CD4-positive, alpha-beta memory T cell (primary cell): Measurements from ENCODE around the gene TMEM41B. TPM values are rescaled to one million over a fixed set of nuclear protein-coding genes. Genes with fewer than 3 reads are reported as not detected.
"Not testable (repeated sequence)": the region's sequence is repeated elsewhere in the genome, so short reads cannot be mapped to it uniquely, and the experiment has no call there.

Experiments
- CTCF ChIA-PET: fragments of 350-600 bp; sonication (Branson Sonifier 250); formaldehyde crosslinking; loops from one replicate; lab custom pipeline; 2021; ENCODE audit warnings: inconsistent platforms; ENCODE audit not compliant: partially characterized antibody; lab: Charles Lee
- POLR2A ChIA-PET: fragments of 350-600 bp; sonication (Branson Sonifier 250); formaldehyde crosslinking; loops from one replicate; lab custom pipeline; 2021; ENCODE audit not compliant: partially characterized antibody; lab: Charles Lee
- DNase-seq, 5 donors: peaks; one replicate each; pipeline versions ENCODE4 v3.0.0 to v3.0.0-alpha.2; 2020 to 2022; ENCODE audit warnings: mixed read lengths in 1 of 5
- H3K27ac ChIP-seq: one replicate; pipeline ENCODE4 v1.7.0; 2013; ENCODE audit warnings: low read depth, low read length
- H3K27me3 ChIP-seq: 2 replicates; pipeline ENCODE4 v1.7.0; 2013; ENCODE audit warnings: mild to moderate bottlenecking, low read length, moderate library complexity; ENCODE audit not compliant: insufficient read depth
- H3K36me3 ChIP-seq: 2 replicates; pipeline ENCODE4 v1.7.0; 2013; ENCODE audit warnings: mild to moderate bottlenecking, low read length, moderate library complexity; ENCODE audit not compliant: insufficient read depth
- H3K4me1 ChIP-seq: 2 replicates; pipeline ENCODE4 v1.7.0; 2013; ENCODE audit warnings: mild to moderate bottlenecking, low read length, moderate library complexity; ENCODE audit not compliant: insufficient read depth
- H3K4me3 ChIP-seq, 2 donors: one replicate each; pipeline ENCODE4 v1.7.0; 2013; ENCODE audit warnings: low read length in 2 of 2, mild to moderate bottlenecking in 1 of 2
- H3K9me3 ChIP-seq, 2 donors: one replicate each; pipeline ENCODE4 v1.7.0; 2013; ENCODE audit warnings: low read length in 2 of 2, control low read depth in 1 of 2; ENCODE audit not compliant: control insufficient read depth in 1 of 2
- H3K27ac Mint-ChIP-seq, 7 donors: one replicate each; pipeline ENCODE4 v1.8.0; 2020 to 2021; ENCODE audit warnings: mixed read lengths in 7 of 7, mild to moderate bottlenecking in 6 of 7, inconsistent platforms in 3 of 7, moderate library complexity in 3 of 7
- H3K27me3 Mint-ChIP-seq, 2 donors: one replicate each; pipeline ENCODE4 v1.8.0; 2020 to 2021; ENCODE audit warnings: mixed read lengths in 2 of 2
- H3K36me3 Mint-ChIP-seq, 2 donors: one replicate each; pipeline ENCODE4 v1.8.0; 2020 to 2021; ENCODE audit warnings: mixed read lengths in 2 of 2, inconsistent platforms in 1 of 2, mild to moderate bottlenecking in 1 of 2
- H3K4me1 Mint-ChIP-seq, 4 donors: one replicate each; pipeline ENCODE4 v1.8.0; 2020 to 2021; ENCODE audit warnings: mixed read lengths in 4 of 4, mild to moderate bottlenecking in 1 of 4
- H3K4me3 Mint-ChIP-seq, 8 donors: one replicate each; pipeline ENCODE4 v1.8.0; 2020 to 2021; ENCODE audit warnings: mixed read lengths in 8 of 8, mild to moderate bottlenecking in 7 of 8, moderate library complexity in 6 of 8, inconsistent platforms in 3 of 8
- H3K9me3 Mint-ChIP-seq, 8 donors: one replicate each; pipeline ENCODE4 v1.8.0; 2020 to 2021; ENCODE audit warnings: mixed read lengths in 8 of 8, mild to moderate bottlenecking in 5 of 8, inconsistent platforms in 3 of 8, moderate library complexity in 1 of 8
- intact Hi-C: fragments of 100-400 bp; cut with micrococcal nuclease; formaldehyde crosslinking; loops from one replicate; pipeline ENCODE4 v1.15.1; 2023
- polyA plus RNA-seq, 2 donors: library from polyadenylated mRNA; unstranded; fragments of 300-500 nt; fragmentation: Illumina TruSeq; gene quantifications; one replicate each; pipeline ENCODE4 v1.2.3, GENCODE V29; 2021
- total RNA-seq, 2 experiments: library from RNA; stranded (reverse); gene quantifications; one replicate each; pipeline ENCODE4 v1.2.3, GENCODE V29; 2021

The TMEM41B gene
- total and polyA plus RNA-seq, 4 experiments from 2014 or later, result 6.2 to 54.7 (median 31.3) TPM

DNA sequence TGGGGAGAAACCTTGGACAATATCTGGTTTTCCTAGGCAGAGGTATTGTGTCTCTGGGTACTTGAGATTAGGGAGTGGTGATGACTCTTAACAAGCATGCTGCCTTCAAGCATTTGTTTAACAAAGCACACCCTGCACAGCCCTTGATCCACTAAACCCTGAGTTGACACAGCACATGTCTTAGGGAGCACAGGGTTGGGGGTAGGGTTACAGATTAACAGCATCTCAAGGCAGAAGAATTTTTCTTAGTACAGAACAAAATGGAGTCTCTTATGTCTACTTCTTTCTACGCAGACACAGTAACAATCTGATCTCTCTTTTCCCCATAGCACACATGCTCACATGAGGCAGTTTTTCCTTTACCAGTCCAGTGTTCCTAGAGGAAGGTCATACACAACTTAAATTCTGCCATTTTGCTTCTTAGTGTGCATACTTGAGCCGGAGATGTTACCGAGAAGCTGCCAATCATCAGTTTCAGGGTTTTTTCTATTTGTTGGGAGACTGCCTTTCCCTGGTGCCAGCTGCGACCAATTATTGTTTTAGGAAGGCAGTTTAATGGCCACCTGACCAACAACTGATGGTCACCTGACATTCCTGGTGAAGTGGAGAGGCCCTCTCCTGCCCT, 5.1 kb upstream of the TMEM41B start:
- H3K27ac ChIP-seq, H3K4me3 ChIP-seq, H3K27ac Mint-ChIP-seq, H3K36me3 Mint-ChIP-seq, H3K9me3 ChIP-seq, H3K36me3 ChIP-seq, CTCF ChIA-PET, H3K9me3 Mint-ChIP-seq, intact Hi-C loops, H3K4me3 Mint-ChIP-seq, H3K4me1 Mint-ChIP-seq, H3K27me3 ChIP-seq, POLR2A ChIA-PET, DNase-seq, H3K4me1 ChIP-seq: not testable (repeated sequence)
- H3K27me3 Mint-ChIP-seq, result peaks cover 16 to 21% of the 10 kb centered on the region in 2 donors

DNA sequence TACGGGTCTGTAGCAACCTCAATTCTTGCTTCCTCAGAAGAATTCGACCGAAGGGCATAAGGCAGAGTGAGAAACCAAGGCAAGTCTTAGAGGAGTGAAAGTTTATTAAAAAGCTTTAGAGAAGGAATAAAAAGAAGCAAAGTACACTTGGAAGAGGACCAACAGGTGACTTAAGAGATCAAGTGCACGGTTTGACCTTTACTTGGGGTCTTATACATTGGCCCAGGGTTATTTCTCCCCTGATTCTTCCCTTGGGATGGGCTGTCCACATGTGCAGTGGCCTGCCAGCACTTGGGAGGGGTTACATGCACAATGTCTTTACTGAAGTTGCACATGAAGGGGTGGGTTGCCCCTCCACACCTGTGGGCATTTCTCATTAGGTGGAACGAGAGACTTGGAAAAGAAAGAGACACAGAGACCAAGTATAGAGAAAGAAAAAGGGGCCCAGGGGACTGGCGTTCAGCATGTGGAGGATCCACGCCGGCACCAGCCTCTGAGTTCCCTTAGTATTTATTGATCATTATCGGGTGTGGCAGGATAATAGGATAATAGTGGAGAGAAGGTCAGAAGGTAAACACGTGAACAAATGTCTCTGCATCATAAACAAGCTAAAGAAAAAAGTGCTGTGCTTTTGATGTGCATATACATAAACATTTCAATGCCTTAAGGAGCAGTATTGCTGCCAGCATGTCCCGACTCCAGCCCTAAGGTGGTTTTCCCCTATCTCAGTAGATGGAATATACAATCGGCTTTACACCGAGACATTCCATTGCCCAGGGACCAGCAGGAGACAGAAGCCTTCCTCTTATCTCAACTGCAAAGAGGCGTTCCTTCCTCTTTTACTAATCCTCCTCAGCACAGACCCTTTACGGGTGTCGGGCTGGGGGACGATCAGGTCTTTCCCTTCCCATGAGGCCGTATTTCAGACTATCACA, 4.3 kb upstream of the TMEM41B start:
- H3K4me3 ChIP-seq, intact Hi-C loops, H3K4me1 ChIP-seq, H3K9me3 Mint-ChIP-seq, H3K27me3 ChIP-seq, H3K9me3 ChIP-seq, DNase-seq, H3K27ac ChIP-seq, H3K36me3 ChIP-seq, CTCF ChIA-PET, POLR2A ChIA-PET, H3K4me3 Mint-ChIP-seq, H3K27ac Mint-ChIP-seq: not testable (repeated sequence)
- Mint-ChIP-seq H3K4me1 (peaks cover 4 to 15% (median 10%) of the 10 kb centered on the region in 4 donors), H3K36me3 (peaks cover 0 to 11% of the 10 kb centered on the region in 2 donors), H3K27me3 (peaks cover 16 to 21% of the 10 kb centered on the region in 2 donors)

DNA sequence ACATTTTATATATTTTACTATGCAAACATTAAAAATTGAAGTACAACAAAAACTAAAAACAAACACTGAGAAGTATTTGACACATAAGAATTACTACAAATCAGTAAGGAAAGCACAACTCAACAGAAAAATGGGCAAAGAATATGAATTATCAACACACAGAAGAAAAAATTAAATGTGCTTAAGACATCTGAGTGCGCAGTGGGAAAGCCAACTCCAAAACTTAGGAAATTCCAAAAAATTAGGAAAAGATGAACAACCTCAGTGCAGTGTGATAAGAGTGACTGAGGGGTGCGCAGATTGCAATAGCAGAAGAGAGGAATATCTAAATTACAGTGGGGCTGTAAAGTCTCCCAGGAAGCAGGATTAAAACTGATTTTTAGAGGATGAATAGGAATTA, 1.9 kb upstream of the TMEM41B start:
- ChIA-PET POLR2A (interaction anchor here (0.6 to 7.4 kb wide), 7 partner anchors 16 to 634 kb away, joined by 3 to 70 read pairs (median 13); partner anchors contain the start of genes DENND5A, IPO7, RPL27A and TRIM66), CTCF (interaction anchor here (1.3 kb wide), 1 partner anchor 66 kb away, joined by 3 read pairs; no protein-coding TSS in a partner anchor)
- intact Hi-C loops, result no loop called here

DNA sequence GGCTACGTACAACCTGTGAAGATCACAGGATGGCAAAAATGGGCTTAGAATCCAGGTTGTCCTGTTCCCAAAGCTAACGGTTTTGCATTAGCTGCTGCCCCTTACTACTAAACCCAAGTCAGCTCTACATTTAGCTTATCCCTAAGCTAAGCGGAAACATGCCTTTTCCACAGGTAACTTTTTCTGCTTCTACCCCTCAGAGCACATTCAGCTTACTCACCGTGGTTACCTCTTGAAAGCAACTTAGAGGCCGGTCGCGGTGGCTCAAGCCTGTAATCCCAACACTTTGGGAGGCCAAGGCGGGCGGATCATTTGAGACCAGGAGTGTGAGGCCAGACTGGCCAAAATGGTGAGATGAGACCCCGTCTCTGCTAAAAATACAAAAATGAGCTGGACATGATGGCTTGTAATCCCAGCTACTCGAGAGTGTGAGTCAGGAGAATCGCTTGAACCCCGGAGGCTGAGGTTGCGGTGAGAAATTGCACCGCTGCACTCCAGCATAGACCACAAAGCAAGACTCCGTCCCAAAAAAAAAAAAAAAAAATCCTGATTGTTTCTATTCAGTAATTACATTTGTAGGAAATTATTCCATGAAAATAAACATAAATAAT, 790 bp upstream of the TMEM41B start:
- Histone ChIP-seq H3K27ac (peak overlapping the region; percentile 61), H3K36me3 (no peaks in the 10 kb centered on the region), H3K4me3 (peak overlapping the region; percentile 48 to 82), H3K9me3 (no peaks in the 10 kb centered on the region), H3K4me1 (peaks cover 34% of the 10 kb centered on the region), H3K27me3 (no peaks in the 10 kb centered on the region)
- Mint-ChIP-seq H3K27me3 (peaks cover 7 to 15% of the 10 kb centered on the region in 2 donors), H3K4me3 (peak overlapping the region; percentile 93 to 100 (median 97)), H3K27ac (peak overlapping the region; percentile 95 to 99 (median 97)), H3K4me1 (peaks cover 27 to 47% (median 36%) of the 10 kb centered on the region in 4 donors), H3K36me3 (peaks cover 4 to 12% of the 10 kb centered on the region in 2 donors), H3K9me3 (no peaks in the 10 kb centered on the region)
- intact Hi-C loops, result loop anchor here (2.0 kb wide), 1 partner anchor 50 kb away; the partner anchor contains the start of gene DENND5A
- peak in 2 of 5 donors; percentile 2 to 42 for DNase-seq
- ChIA-PET POLR2A (interaction anchor here (0.8 to 7.4 kb wide), 12 partner anchors 14 to 632 kb away, joined by 3 to 70 read pairs (median 10); partner anchors contain the start of genes DENND5A, IPO7, RPL27A and TMEM9B), CTCF (interaction anchor here (0.6 to 1.3 kb wide), 8 partner anchors 18 to 197 kb away, joined by 3 read pairs; no protein-coding TSS in a partner anchor)

More for the DNA sequence above, 1.9 kb upstream of the TMEM41B start:
- Histone ChIP-seq H3K4me1 (peaks cover 31% of the 10 kb centered on the region), H3K36me3 (no peaks in the 10 kb centered on the region), H3K27ac (no peak overlapping the region), H3K9me3 (no peaks in the 10 kb centered on the region), H3K4me3 (no peak overlapping the region), H3K27me3 (no peaks in the 10 kb centered on the region)
- H3K27me3 Mint-ChIP-seq, result peaks cover 9 to 19% of the 10 kb centered on the region in 2 donors
- peaks cover 19 to 36% (median 28%) of the 10 kb centered on the region in 4 donors for H3K4me1 Mint-ChIP-seq
- DNase-seq, result no peak
- peaks cover 0 to 12% of the 10 kb centered on the region in 2 donors for H3K36me3 Mint-ChIP-seq
- peak overlapping the region in 1 of 7 donors; percentile 97 for H3K27ac Mint-ChIP-seq
- H3K4me3 Mint-ChIP-seq, result no peak overlapping the region
- no peaks in the 10 kb centered on the region for H3K9me3 Mint-ChIP-seq

DNA sequence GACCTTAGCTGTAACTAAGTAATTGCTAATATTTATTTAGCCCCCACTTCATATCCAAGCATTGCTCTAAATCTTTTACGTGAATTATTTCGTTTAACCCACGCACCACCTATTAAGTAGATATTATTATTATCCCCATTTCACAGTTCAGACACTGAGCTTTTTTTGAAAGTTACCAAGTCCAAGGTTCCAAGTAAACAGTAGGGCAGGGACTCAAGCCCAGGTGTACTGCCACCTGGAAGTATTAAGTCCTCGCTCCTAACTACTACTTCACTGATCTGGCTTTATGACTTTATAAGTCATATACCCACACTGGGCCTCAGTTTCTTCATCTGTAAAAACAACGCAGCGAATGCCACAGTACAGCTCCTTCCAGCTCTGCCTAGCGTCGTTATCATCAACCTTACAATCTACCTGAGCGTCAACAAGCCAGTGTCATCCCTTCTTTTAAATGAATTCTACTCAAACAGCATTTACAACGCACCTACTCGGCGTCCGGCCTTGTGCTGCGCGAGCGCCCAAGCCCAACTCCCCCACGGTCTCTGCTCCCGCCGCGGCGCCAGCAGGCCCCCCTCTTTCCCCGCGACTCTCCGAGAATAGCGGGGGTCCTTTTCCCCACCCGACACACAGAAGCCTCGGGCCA, 624 bp downstream of the TMEM41B start:
- peak overlapping the region; percentile 12 to 82 for H3K4me3 ChIP-seq
- H3K9me3 Mint-ChIP-seq, result no peaks in the 10 kb centered on the region
- peak overlapping the region; percentile 93 to 100 (median 97) for H3K4me3 Mint-ChIP-seq
- H3K27ac Mint-ChIP-seq, result peak overlapping the region; percentile 95 to 99 (median 97)
- H3K36me3 Mint-ChIP-seq, result peaks cover 4 to 12% of the 10 kb centered on the region in 2 donors
- H3K36me3 ChIP-seq, result no peaks in the 10 kb centered on the region
- intact Hi-C loops, result loop anchor here (1.0 to 5.0 kb wide), 9 partner anchors 49 to 401 kb away; partner anchors contain the start of genes AKIP1, DENND5A, IPO7 and NRIP3
- peak in 3 of 5 donors; percentile 3 to 63 (median 4) for DNase-seq
- no peaks in the 10 kb centered on the region for H3K9me3 ChIP-seq
- H3K4me1 ChIP-seq, result peaks cover 34% of the 10 kb centered on the region
- H3K27me3 ChIP-seq, result no peaks in the 10 kb centered on the region
- H3K27ac ChIP-seq, result peak overlapping the region; percentile 61
- H3K27me3 Mint-ChIP-seq, result peaks cover 1 to 6% of the 10 kb centered on the region in 2 donors
- ChIA-PET POLR2A (interaction anchor here (0.6 to 7.4 kb wide), 19 partner anchors 8 to 1495 kb away, joined by 3 to 70 read pairs (median 8); partner anchors contain the start of genes DENND5A, IPO7, RPL27A and TMEM9B), CTCF (interaction anchor here (1.1 to 1.8 kb wide), 4 partner anchors 51 to 193 kb away, joined by 4 to 8 read pairs (median 6); partner anchors contain the start of genes IPO7 and ZNF143)
- peaks cover 29 to 52% (median 42%) of the 10 kb centered on the region in 4 donors for H3K4me1 Mint-ChIP-seq

DNA sequence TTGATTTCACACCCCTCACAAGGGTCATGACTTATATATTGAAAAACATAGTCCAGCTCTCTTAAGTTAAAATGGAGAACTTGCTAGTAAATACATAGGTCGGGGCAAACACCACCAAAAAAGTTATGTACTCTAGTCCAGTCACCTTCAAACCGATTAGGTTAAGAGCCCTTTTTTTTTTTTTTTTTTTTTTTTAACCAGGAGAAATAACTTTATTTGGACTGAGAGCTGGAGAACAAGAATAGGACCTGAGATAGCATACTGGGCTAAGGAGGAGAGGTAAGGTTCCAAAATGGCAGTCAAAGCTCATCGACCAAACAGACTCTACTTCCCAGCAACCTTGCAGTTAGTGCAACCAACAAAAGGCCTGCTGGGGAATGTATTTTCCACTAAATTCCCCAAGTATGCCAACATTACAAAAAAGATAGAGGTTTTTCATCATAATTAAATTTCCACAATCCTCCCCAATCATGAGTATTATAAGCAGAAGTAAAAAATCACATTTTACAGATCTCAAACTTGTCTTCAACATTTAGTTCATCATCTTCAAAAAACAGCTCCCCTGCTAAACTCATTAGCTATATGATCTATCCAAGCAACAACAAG, 3.8 kb downstream of the TMEM41B start:
- no peak overlapping the region for H3K27ac ChIP-seq
- peak overlapping the region in 3 of 7 donors; percentile 4 to 60 (median 28) for H3K27ac Mint-ChIP-seq
- peaks cover 8 to 12% of the 10 kb centered on the region in 2 donors for H3K36me3 Mint-ChIP-seq
- ChIA-PET CTCF (interaction anchor here (0.7 to 1.1 kb wide), 5 partner anchors 20 to 196 kb away, joined by 3 to 5 read pairs (median 3); partner anchors contain the start of gene IPO7), POLR2A (interaction anchor here (0.6 to 7.4 kb wide), 5 partner anchors 9 to 150 kb away, joined by 3 to 70 read pairs (median 5); partner anchors contain the start of genes IPO7 and ZNF143)
- peaks cover 0 to 2% (median 0%) of the 10 kb centered on the region in 8 donors for H3K9me3 Mint-ChIP-seq
- peaks cover 34% of the 10 kb centered on the region for H3K4me1 ChIP-seq
- no peaks in the 10 kb centered on the region for H3K27me3 Mint-ChIP-seq
- no peaks in the 10 kb centered on the region for H3K36me3 ChIP-seq
- intact Hi-C loops, result loop anchor here (5.0 kb wide), 3 partner anchors 308 to 398 kb away; partner anchors contain the start of genes AKIP1, NRIP3 and TMEM9B
- no peak overlapping the region for H3K4me3 ChIP-seq
- H3K9me3 ChIP-seq, result no peaks in the 10 kb centered on the region
- no peak for DNase-seq
- no peaks in the 10 kb centered on the region for H3K27me3 ChIP-seq
- peaks cover 38 to 65% (median 53%) of the 10 kb centered on the region in 4 donors for H3K4me1 Mint-ChIP-seq
- H3K4me3 Mint-ChIP-seq, result peak overlapping the region in 2 of 8 donors; percentile 22 to 36
